ENCODE results near the gene AFG3L2. TPM values are rescaled to one million over a fixed set of nuclear protein-coding genes. Genes with fewer than 3 reads are reported as not detected.

The AFG3L2 gene
- total RNA-seq, 1 experiment from 2014 or later = 66.7 TPM

GRCh38 chr18:12302391-12303147 lies 74.5 kb downstream of the AFG3L2 start:
- BruUV-seq (replicated peaks) = no TSS peak

More at GRCh38 chr18:12302391-12303147, 74.5 kb downstream of the AFG3L2 start:
- RAD21 ChIA-PET (ENCODE audit: low non-redundant PET in 1 of 2, low total read pairs in 2 of 2, uncharacterized antibody in 2 of 2, unreplicated experiment in 2 of 2) = no interaction called here
- no peak for DNase-seq (ENCODE audit: low read depth, low spot score)
- POLR2A ChIA-PET = no interaction called here
- CTCF ChIA-PET = no interaction called here
- Histone ChIP-seq H4K20me1 (ENCODE audit: insufficient read depth) (no peaks in the 10 kb centered on the region), H3K9ac (ENCODE audit: low read length) (no peak overlapping the region), H3K36me3 (ENCODE audit: control insufficient read depth in 1 of 2, insufficient read depth in 2 of 2, low read length in 2 of 2) (no peaks in the 10 kb centered on the region), H2AFZ (ENCODE audit: low read depth, low read length, poor library complexity, severe bottlenecking) (no peak overlapping the region), H3K27me3 (ENCODE audit: insufficient read depth, low read length) (no peaks in the 10 kb centered on the region), H3K4me2 (ENCODE audit: low read length) (no peak overlapping the region), H3K9me3 (ENCODE audit: control insufficient read depth in 1 of 2, insufficient read depth in 1 of 2, low read depth in 1 of 2, low read length in 2 of 2) (no peaks in the 10 kb centered on the region), H3K4me1 (ENCODE audit: control insufficient read depth in 1 of 2, insufficient read depth in 2 of 2, low read length in 2 of 2) (peaks cover 5 to 6% of the 10 kb centered on the region in 2 experiments; a peak in 3 of 4 replicates), H3K9me2 (ENCODE audit: insufficient read depth) (no peaks in the 10 kb centered on the region), H3K4me3 (replicated peaks in 1 of 2; ENCODE audit: low read depth in 1 of 2, low read length in 2 of 2) (no peak overlapping the region), H3K79me2 (ENCODE audit: insufficient read depth, low read length) (no peaks in the 10 kb centered on the region), H3K27ac (ENCODE audit: low read depth, low read length) (no peak overlapping the region)
- ATAC-seq = no peak
- intact Hi-C loops (cut with micrococcal nuclease) = no loop called here
- TF ChIP-seq ATF3 (IDR thresholded peaks at IDR 0.05) (no peak), YY1 (IDR thresholded peaks at IDR 0.05; ENCODE audit: extremely low read depth, insufficient replicate concordance, low read depth, low read length) (no peak), CTCF (IDR thresholded peaks at IDR 0.05 in 2 of 3, conservative IDR thresholded peaks at IDR 0.05 in 1 of 3; ENCODE audit: borderline replicate concordance in 1 of 3, insufficient read depth in 1 of 3, low read depth in 2 of 3, low read length in 2 of 3) (no peak), CBX3 (IDR thresholded peaks at IDR 0.05; ENCODE audit: low read depth) (no peak), FOSL1 (IDR thresholded peaks at IDR 0.05; ENCODE audit: low read depth) (no peak), ZNF274 (IDR thresholded peaks at IDR 0.05; ENCODE audit: low read depth, low read length) (no peak), POLR2AphosphoS5 (IDR thresholded peaks at IDR 0.05; ENCODE audit: low read depth, low read length) (no peak), ELF1 (IDR thresholded peaks at IDR 0.05; ENCODE audit: borderline replicate concordance, low read depth) (no peak), SRF (IDR thresholded peaks at IDR 0.05; ENCODE audit: low read depth) (no peak), ZBTB33 (IDR thresholded peaks at IDR 0.05; ENCODE audit: extremely low read depth, insufficient replicate concordance, low read length) (no peak), SIN3A (IDR thresholded peaks at IDR 0.05; ENCODE audit: low read depth) (no peak)
- TF ChIP-seq, protein P1, sequence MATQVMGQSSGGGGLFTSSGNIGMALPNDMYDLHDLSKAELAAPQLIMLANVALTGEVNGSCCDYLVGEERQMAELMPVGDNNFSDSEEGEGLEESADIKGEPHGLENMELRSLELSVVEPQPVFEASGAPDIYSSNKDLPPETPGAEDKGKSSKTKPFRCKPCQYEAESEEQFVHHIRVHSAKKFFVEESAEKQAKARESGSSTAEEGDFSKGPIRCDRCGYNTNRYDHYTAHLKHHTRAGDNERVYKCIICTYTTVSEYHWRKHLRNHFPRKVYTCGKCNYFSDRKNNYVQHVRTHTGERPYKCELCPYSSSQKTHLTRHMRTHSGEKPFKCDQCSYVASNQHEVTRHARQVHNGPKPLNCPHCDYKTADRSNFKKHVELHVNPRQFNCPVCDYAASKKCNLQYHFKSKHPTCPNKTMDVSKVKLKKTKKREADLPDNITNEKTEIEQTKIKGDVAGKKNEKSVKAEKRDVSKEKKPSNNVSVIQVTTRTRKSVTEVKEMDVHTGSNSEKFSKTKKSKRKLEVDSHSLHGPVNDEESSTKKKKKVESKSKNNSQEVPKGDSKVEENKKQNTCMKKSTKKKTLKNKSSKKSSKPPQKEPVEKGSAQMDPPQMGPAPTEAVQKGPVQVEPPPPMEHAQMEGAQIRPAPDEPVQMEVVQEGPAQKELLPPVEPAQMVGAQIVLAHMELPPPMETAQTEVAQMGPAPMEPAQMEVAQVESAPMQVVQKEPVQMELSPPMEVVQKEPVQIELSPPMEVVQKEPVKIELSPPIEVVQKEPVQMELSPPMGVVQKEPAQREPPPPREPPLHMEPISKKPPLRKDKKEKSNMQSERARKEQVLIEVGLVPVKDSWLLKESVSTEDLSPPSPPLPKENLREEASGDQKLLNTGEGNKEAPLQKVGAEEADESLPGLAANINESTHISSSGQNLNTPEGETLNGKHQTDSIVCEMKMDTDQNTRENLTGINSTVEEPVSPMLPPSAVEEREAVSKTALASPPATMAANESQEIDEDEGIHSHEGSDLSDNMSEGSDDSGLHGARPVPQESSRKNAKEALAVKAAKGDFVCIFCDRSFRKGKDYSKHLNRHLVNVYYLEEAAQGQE (IDR thresholded peaks at IDR 0.05; ENCODE audit: low read depth) = no peak

Data from HCT116 (cell line).